ENCODE measurements around the gene C2orf76. TPM values are rescaled to one million over a fixed set of nuclear protein-coding genes. Genes with fewer than 3 reads are reported as not detected.

Gene C2orf76
- polyA plus RNA-seq, 1 donor from 2014 or later: 37.7 TPM

DNA sequence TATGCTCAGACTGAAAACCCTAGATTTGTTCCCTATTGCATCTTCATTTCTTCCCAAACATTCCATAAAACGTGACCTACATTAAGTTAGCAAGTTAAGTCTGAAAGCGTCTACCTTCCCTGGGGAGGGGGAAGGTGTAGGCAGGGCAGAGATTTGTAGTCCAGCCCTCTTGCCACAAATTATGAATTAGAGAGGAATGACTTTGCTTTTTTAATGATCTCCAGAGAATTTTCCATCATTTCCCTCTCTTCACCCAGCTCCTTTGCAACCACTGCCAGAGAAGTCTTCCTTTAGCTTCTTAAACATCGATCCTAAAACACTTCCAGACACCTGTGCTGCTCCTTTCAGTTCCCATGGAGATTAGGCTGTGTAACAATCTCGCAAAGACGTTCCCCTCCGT is 1.2 kb downstream of the C2orf76 start:
- peak overlapping the region; percentile 66 for H3K9ac ChIP-seq (ENCODE audit: low read length)
- H3K27ac ChIP-seq (ENCODE audit: low read length): no peak overlapping the region
- H3K9me2 ChIP-seq (ENCODE audit: insufficient read depth, low read length): no peaks in the 10 kb centered on the region
- H3K4me3 ChIP-seq (ENCODE audit: low read length): peak overlapping the region; percentile 87
- H3F3A ChIP-seq (ENCODE audit: insufficient read depth, low read length, poor library complexity, severe bottlenecking): no peaks in the 10 kb centered on the region
- no peaks in the 10 kb centered on the region for H4K20me1 ChIP-seq (ENCODE audit: insufficient read depth)
- H3K79me2 ChIP-seq (replicated peaks; ENCODE audit: insufficient read depth, low read length): peaks cover 17% of the 10 kb centered on the region
- no peaks in the 10 kb centered on the region for H3K36me3 ChIP-seq (ENCODE audit: insufficient read depth, low read length)
- peak overlapping the region; percentile 80 for H3K4me2 ChIP-seq (ENCODE audit: low read length)
- H3K27me3 ChIP-seq (ENCODE audit: insufficient read depth, low read depth, low read length): no peaks in the 10 kb centered on the region
- H3K9me3 ChIP-seq (ENCODE audit: low read length): no peaks in the 10 kb centered on the region
- no peak overlapping the region for H2AFZ ChIP-seq (ENCODE audit: low read depth, low read length)
- TF ChIP-seq POLR2AphosphoS5 (IDR thresholded peaks at IDR 0.05) (no peak), RAD21 (conservative IDR thresholded peaks at IDR 0.05) (no peak), REST (IDR thresholded peaks at IDR 0.05; ENCODE audit: borderline replicate concordance) (no peak), MXI1 (conservative IDR thresholded peaks at IDR 0.05; ENCODE audit: poor library complexity, severe bottlenecking) (no peak), EP300 (conservative IDR thresholded peaks at IDR 0.05; ENCODE audit: poor library complexity, severe bottlenecking) (no peak)

DNA sequence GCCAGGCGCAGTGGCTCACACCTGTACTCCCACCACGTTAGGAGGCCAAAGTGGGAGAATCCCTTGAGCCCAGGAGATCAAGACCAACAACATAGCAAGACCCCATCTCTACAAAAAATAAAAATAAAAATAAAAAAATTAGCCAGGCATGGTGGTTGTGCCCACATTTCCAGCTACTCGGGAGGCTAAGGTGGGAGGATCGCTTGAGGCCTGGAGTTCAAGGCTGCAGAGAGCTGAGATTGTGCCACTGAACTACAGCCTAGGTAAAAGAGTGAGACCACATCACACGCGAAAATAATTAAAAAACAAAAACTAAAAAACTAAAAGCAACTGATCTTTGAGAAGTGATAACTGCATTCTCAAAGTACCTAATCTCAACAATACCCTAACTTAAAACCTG is 1.8 kb downstream of the C2orf76 start:
- Histone ChIP-seq H3K9ac (ENCODE audit: low read length) (no peak overlapping the region), H3K79me2 (replicated peaks; ENCODE audit: insufficient read depth, low read length) (peaks cover 17% of the 10 kb centered on the region), H3K27ac (ENCODE audit: low read length) (no peak overlapping the region), H3F3A (ENCODE audit: insufficient read depth, low read length, poor library complexity, severe bottlenecking) (no peaks in the 10 kb centered on the region), H4K20me1 (ENCODE audit: insufficient read depth) (no peaks in the 10 kb centered on the region), H3K36me3 (ENCODE audit: insufficient read depth, low read length) (no peaks in the 10 kb centered on the region), H3K9me2 (ENCODE audit: insufficient read depth, low read length) (no peaks in the 10 kb centered on the region), H3K27me3 (ENCODE audit: insufficient read depth, low read depth, low read length) (no peaks in the 10 kb centered on the region), H3K4me2 (ENCODE audit: low read length) (no peak overlapping the region), H2AFZ (ENCODE audit: low read depth, low read length) (no peak overlapping the region), H3K4me3 (ENCODE audit: low read length) (peak overlapping the region; percentile 87), H3K9me3 (ENCODE audit: low read length) (no peaks in the 10 kb centered on the region)
- TF ChIP-seq TAF1 (IDR thresholded peaks at IDR 0.05; ENCODE audit: low read depth) (no peak), RAD21 (conservative IDR thresholded peaks at IDR 0.05) (no peak), SMC3 (conservative IDR thresholded peaks at IDR 0.05; ENCODE audit: poor library complexity) (no peak), MXI1 (conservative IDR thresholded peaks at IDR 0.05; ENCODE audit: poor library complexity, severe bottlenecking) (no peak)

DNA sequence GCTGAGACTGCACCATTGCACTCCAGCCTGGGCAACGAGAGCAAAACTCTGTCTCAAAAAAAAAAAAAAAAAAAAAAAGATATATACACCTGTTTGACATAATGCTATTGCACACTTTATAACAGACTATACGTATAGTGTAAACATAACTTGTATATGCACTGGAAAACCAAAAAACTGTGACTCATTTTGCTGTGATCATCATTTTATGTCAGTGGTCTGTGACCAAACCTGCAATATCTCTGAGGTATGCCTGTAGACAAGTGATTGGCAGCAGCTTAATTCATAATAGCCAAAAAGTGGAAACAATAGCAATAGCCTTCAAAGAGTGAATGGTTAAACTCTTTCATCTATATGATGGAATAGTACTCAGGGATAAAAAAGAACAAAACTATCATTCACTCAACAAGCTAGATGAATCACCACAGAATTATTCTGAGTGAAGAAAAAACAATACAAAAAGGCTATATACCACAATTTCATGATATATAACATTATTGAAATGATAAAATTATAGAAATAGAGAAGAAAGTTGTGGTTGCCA is 6.1 kb downstream of the C2orf76 start:
- Histone ChIP-seq H3K27me3 (ENCODE audit: insufficient read depth, low read depth, low read length) (no peaks in the 10 kb centered on the region), H3K27ac (ENCODE audit: low read length) (no peak overlapping the region), H3F3A (ENCODE audit: insufficient read depth, low read length, poor library complexity, severe bottlenecking) (no peaks in the 10 kb centered on the region), H4K20me1 (ENCODE audit: insufficient read depth) (no peaks in the 10 kb centered on the region), H3K36me3 (ENCODE audit: insufficient read depth, low read length) (no peaks in the 10 kb centered on the region), H3K79me2 (replicated peaks; ENCODE audit: insufficient read depth, low read length) (peaks cover 8% of the 10 kb centered on the region), H3K4me2 (ENCODE audit: low read length) (no peak overlapping the region), H3K9me2 (ENCODE audit: insufficient read depth, low read length) (no peaks in the 10 kb centered on the region), H3K9ac (ENCODE audit: low read length) (no peak overlapping the region), H3K9me3 (ENCODE audit: low read length) (no peaks in the 10 kb centered on the region), H2AFZ (ENCODE audit: low read depth, low read length) (no peak overlapping the region), H3K4me3 (ENCODE audit: low read length) (no peak overlapping the region)
- no peak for TF ChIP-seq CTCF (IDR thresholded peaks at IDR 0.05; ENCODE audit: poor library complexity, severe bottlenecking)
- TF ChIP-seq EZH2 (IDR thresholded peaks at IDR 0.05; ENCODE audit: borderline replicate concordance, insufficient read depth, low read length, poor library complexity, severe bottlenecking): no peak
- no peak for TF ChIP-seq POLR2AphosphoS5 (IDR thresholded peaks at IDR 0.05)
- TF ChIP-seq EP300 (conservative IDR thresholded peaks at IDR 0.05; ENCODE audit: poor library complexity, severe bottlenecking): no peak
- TF ChIP-seq TAF1 (IDR thresholded peaks at IDR 0.05; ENCODE audit: low read depth): no peak
- TF ChIP-seq REST (IDR thresholded peaks at IDR 0.05; ENCODE audit: borderline replicate concordance): no peak
- TF ChIP-seq SMC3 (conservative IDR thresholded peaks at IDR 0.05; ENCODE audit: poor library complexity): no peak
- TF ChIP-seq MXI1 (conservative IDR thresholded peaks at IDR 0.05; ENCODE audit: poor library complexity, severe bottlenecking): no peak
